HepG2 (cell line): ENCODE measurements around the gene B4GALT5. TPM values are rescaled to one million over a fixed set of nuclear protein-coding genes. Genes with fewer than 3 reads are reported as not detected.

Experiments
- ATF5 ChIP-seq: sonication (generic); formaldehyde crosslinking; IDR thresholded peaks from 2 replicates; pipeline ENCODE4 v1.4.0; 2020; ENCODE audit warnings: mild to moderate bottlenecking, low read depth, missing genetic modification reagents
- HNRNPK ChIP-seq: fragments of 200-400 bp; formaldehyde crosslinking; IDR thresholded peaks from 2 replicates; pipeline ENCODE4 v1.6.1; 2018; ENCODE audit warnings: low read length, low read depth, moderate library complexity, mild to moderate bottlenecking; ENCODE audit not compliant: poor library complexity, severe bottlenecking
- IKZF4 ChIP-seq: sonication (generic); formaldehyde crosslinking; IDR thresholded peaks from 2 replicates; pipeline ENCODE4 v1.5.1; 2020; ENCODE audit warnings: borderline replicate concordance, mild to moderate bottlenecking, low read depth, missing genetic modification reagents; ENCODE audit errors: not compliant biosample characterization
- IKZF5 ChIP-seq: IDR thresholded peaks from 2 replicates; pipeline ENCODE4 v1.6.1; 2018; ENCODE audit warnings: missing genetic modification reagents, mild to moderate bottlenecking, missing compliant biosample characterization
- MAF1 ChIP-seq: sonication (generic); formaldehyde crosslinking; IDR thresholded peaks from 2 replicates; pipeline ENCODE4 v1.5.0; 2020; ENCODE audit warnings: missing genetic modification reagents, borderline replicate concordance
- MED13 ChIP-seq: sonication (generic); formaldehyde crosslinking; IDR thresholded peaks from 2 replicates; pipeline ENCODE4 v1.5.0; 2020; ENCODE audit warnings: missing genetic modification reagents
- PATZ1 ChIP-seq: sonication (generic); formaldehyde crosslinking; IDR thresholded peaks from 2 replicates; pipeline ENCODE4 v1.4.0; 2020; ENCODE audit warnings: missing genetic modification reagents
- PCBP1 ChIP-seq: fragments of 200-400 bp; formaldehyde crosslinking; IDR thresholded peaks from 2 replicates; pipeline ENCODE4 v1.6.1; 2017; ENCODE audit warnings: mild to moderate bottlenecking, low read depth, low read length, borderline replicate concordance
- SNAPC4 ChIP-seq: sonication (generic); formaldehyde crosslinking; IDR thresholded peaks from 2 replicates; pipeline ENCODE4 v1.4.0; 2020; ENCODE audit warnings: mild to moderate bottlenecking, missing genetic modification reagents
- TEF ChIP-seq: sonication (generic); formaldehyde crosslinking; IDR thresholded peaks from 2 replicates; pipeline ENCODE4 v1.5.0; 2020; ENCODE audit warnings: missing genetic modification reagents
- ZMAT5 ChIP-seq: sonication (generic); formaldehyde crosslinking; IDR thresholded peaks from 2 replicates; pipeline ENCODE4 v1.5.0; 2020; ENCODE audit warnings: mild to moderate bottlenecking, low read depth, missing genetic modification reagents, borderline replicate concordance
- ZNF124 ChIP-seq: sonication (generic); formaldehyde crosslinking; IDR thresholded peaks from 2 replicates; pipeline ENCODE4 v1.4.0; 2020; ENCODE audit warnings: missing genetic modification reagents
- ZNF460 ChIP-seq: sonication (generic); formaldehyde crosslinking; IDR thresholded peaks from 2 replicates; pipeline ENCODE4 v1.5.1; 2020; ENCODE audit warnings: missing genetic modification reagents, mild to moderate bottlenecking, borderline replicate concordance
- ZNF563 ChIP-seq: sonication (generic); formaldehyde crosslinking; IDR thresholded peaks from 2 replicates; pipeline ENCODE4 v1.8.0; 2022; ENCODE audit warnings: mild to moderate bottlenecking, moderate library complexity, missing genetic modification reagents
- polyA plus RNA-seq, 8 experiments: library from polyadenylated mRNA; depleted of rRNA in 3 of 8; stranded (reverse) in 7 of 8; unstranded in 1 of 8; fragments of >200 nt; fragmentation: Illumina TruSeq in 4 of 8; extraction: Trizol in 4 of 8; gene quantifications; 2 replicates each; pipeline versions ENCODE4 v1.2.1 to v1.2.3, GENCODE V29; 2011 to 2016; ENCODE audit warnings: low read depth in 4 of 8, missing spikeins in 1 of 8, mixed read lengths in 1 of 8; ENCODE audit not compliant: insufficient read depth in 1 of 8
- total RNA-seq, 5 experiments: library from RNA; depleted of rRNA; stranded (reverse); fragments of >200 nt; fragmentation: Illumina TruSeq; extraction: Trizol; gene quantifications; 2 replicates each; pipeline ENCODE4 v1.2.3, GENCODE V29; 2016; ENCODE audit warnings: low read depth in 1 of 5

B4GALT5 gene
- total and polyA plus RNA-seq, 2 of the 13 experiments (the other 11 are each of a cell fraction or from before 2014, with no cell fraction given): 27.3 to 30.9 TPM

- no peak for TF ChIP-seq SNAPC4 (CRISPR knock-in tag)
- TF ChIP-seq ZMAT5: no peak
- TF ChIP-seq ATF5 (CRISPR knock-in tag): no peak
- TF ChIP-seq PCBP1: no peak
- no peak for TF ChIP-seq ZNF563 (CRISPR knock-in tag)
- no peak for TF ChIP-seq IKZF4
- TF ChIP-seq HNRNPK: peak; percentile 42
- TF ChIP-seq ZNF460: no peak; the same call in 1 of the 2 replicates
- no peak for TF ChIP-seq MED13 (CRISPR knock-in tag)
- peak; percentile 15; the same call in 1 of the 2 replicates for TF ChIP-seq PATZ1 (CRISPR knock-in tag)
- no peak for TF ChIP-seq TEF (CRISPR knock-in tag)
- peak; percentile 52; the same call in 1 of the 2 replicates for TF ChIP-seq IKZF5
- no peak for TF ChIP-seq MAF1 (CRISPR knock-in tag)
- TF ChIP-seq ZNF124 (CRISPR knock-in tag): peak; percentile 84
Measured at GRCh38 chr20:49674383-49675352, 39.0 kb downstream of the B4GALT5 start (continued).
